ENCODE results near the gene MLH3. TPM values are rescaled to one million over a fixed set of nuclear protein-coding genes. Genes with fewer than 3 reads are reported as not detected.

The MLH3 gene
- total and polyA plus RNA-seq, 2 experiments from 2014 or later: 10.7 to 14.7 TPM

GRCh38 chr14:74979442-74980397, 71.5 kb downstream of the MLH3 start:
- Histone ChIP-seq H3K4me1 (ENCODE audit: insufficient read depth) (peaks cover 31% of the 10 kb centered on the region), H3F3A (replicated peaks; ENCODE audit: low read depth) (peaks cover 8% of the 10 kb centered on the region; the same call in 1 of the 2 replicates), H3K27me3 (ENCODE audit: insufficient read depth) (no peaks in the 10 kb centered on the region), H3K9me2 (ENCODE audit: insufficient read depth) (no peaks in the 10 kb centered on the region), H4K20me1 (replicated peaks; ENCODE audit: insufficient read depth) (no peaks in the 10 kb centered on the region), H3K36me3 (ENCODE audit: insufficient read depth) (no peaks in the 10 kb centered on the region), H2AFZ (peak overlapping the region; percentile 94), H3K27ac (ENCODE audit: low read depth) (no peak overlapping the region), H3K4me3 (no peak overlapping the region), H3K4me2 (peak overlapping the region; percentile 55; the same call in 1 of the 2 replicates), H3K79me2 (replicated peaks; ENCODE audit: insufficient read depth) (no peaks in the 10 kb centered on the region)
- TF ChIP-seq EZH2 (IDR thresholded peaks at IDR 0.05; ENCODE audit: low read depth, unreplicated experiment) (no peak), CTCF (conservative IDR thresholded peaks at IDR 0.05; ENCODE audit: low read depth in 2 of 2) (peak in 1 of 2 experiments; percentile 25; a peak in 3 of 4 replicates), CREB1 (CRISPR knock-in tag; IDR thresholded peaks at IDR 0.05; ENCODE audit: low read depth) (no peak), NANOG (IDR thresholded peaks at IDR 0.05; ENCODE audit: borderline replicate concordance) (no peak), POLR2AphosphoS5 (IDR thresholded peaks at IDR 0.05; ENCODE audit: low read depth) (no peak), ZNF114 (CRISPR knock-in tag; IDR thresholded peaks at IDR 0.05) (no peak)
- no peaks in the 10 kb centered on the region for H3K36me3 Mint-ChIP-seq (ENCODE audit: low read depth)
- peak; percentile 58 for ATAC-seq
- no peak overlapping the region for H3K4me3 Mint-ChIP-seq
- peak overlapping the region; percentile 59 for H3K27ac Mint-ChIP-seq
- peak; percentile 71 for DNase-seq (ENCODE audit: low spot score)
- peaks cover 42% of the 10 kb centered on the region for H3K4me1 Mint-ChIP-seq
- H3K9me3 Mint-ChIP-seq: no peaks in the 10 kb centered on the region; the same call in 2 of the 3 replicates
- peaks cover 11% of the 10 kb centered on the region for H3K27me3 Mint-ChIP-seq (ENCODE audit: insufficient read depth, low read depth, poor library complexity)

GRCh38 chr14:74979029-74979428, 72.2 kb downstream of the MLH3 start:
- Histone ChIP-seq H2AFZ (peak overlapping the region; percentile 94), H3K4me1 (ENCODE audit: insufficient read depth) (peaks cover 32% of the 10 kb centered on the region), H4K20me1 (replicated peaks; ENCODE audit: insufficient read depth) (no peaks in the 10 kb centered on the region), H3K27me3 (ENCODE audit: insufficient read depth) (no peaks in the 10 kb centered on the region), H3K4me3 (no peak overlapping the region), H3F3A (replicated peaks; ENCODE audit: low read depth) (peaks cover 8% of the 10 kb centered on the region; the same call in 1 of the 2 replicates), H3K79me2 (replicated peaks; ENCODE audit: insufficient read depth) (no peaks in the 10 kb centered on the region), H3K36me3 (ENCODE audit: insufficient read depth) (no peaks in the 10 kb centered on the region), H3K4me2 (no peak overlapping the region; the same call in 1 of the 2 replicates), H3K27ac (ENCODE audit: low read depth) (no peak overlapping the region), H3K9me2 (ENCODE audit: insufficient read depth) (no peaks in the 10 kb centered on the region)
- Mint-ChIP-seq H3K9me3 (no peaks in the 10 kb centered on the region; the same call in 2 of the 3 replicates), H3K4me3 (no peak overlapping the region; the same call in 2 of the 3 replicates), H3K36me3 (ENCODE audit: low read depth) (no peaks in the 10 kb centered on the region), H3K27me3 (ENCODE audit: insufficient read depth, low read depth, poor library complexity) (peaks cover 9% of the 10 kb centered on the region), H3K4me1 (peaks cover 42% of the 10 kb centered on the region), H3K27ac (no peak overlapping the region)
- DNase-seq (ENCODE audit: low spot score) (no peak), ATAC-seq (no peak)
- TF ChIP-seq EZH2phosphoT487 (IDR thresholded peaks at IDR 0.05; ENCODE audit: unreplicated experiment) (no peak), ZNF114 (CRISPR knock-in tag; IDR thresholded peaks at IDR 0.05) (no peak), ZNF462 (CRISPR knock-in tag; IDR thresholded peaks at IDR 0.05) (no peak), POLR2AphosphoS5 (IDR thresholded peaks at IDR 0.05; ENCODE audit: low read depth) (no peak), ZNF331 (CRISPR knock-in tag; IDR thresholded peaks at IDR 0.05; ENCODE audit: low read depth) (no peak), NANOG (IDR thresholded peaks at IDR 0.05; ENCODE audit: borderline replicate concordance) (no peak), JUNB (IDR thresholded peaks at IDR 0.05; ENCODE audit: unreplicated experiment) (no peak)
